ENCODE results near the gene RAP1GAP2.

DNA sequence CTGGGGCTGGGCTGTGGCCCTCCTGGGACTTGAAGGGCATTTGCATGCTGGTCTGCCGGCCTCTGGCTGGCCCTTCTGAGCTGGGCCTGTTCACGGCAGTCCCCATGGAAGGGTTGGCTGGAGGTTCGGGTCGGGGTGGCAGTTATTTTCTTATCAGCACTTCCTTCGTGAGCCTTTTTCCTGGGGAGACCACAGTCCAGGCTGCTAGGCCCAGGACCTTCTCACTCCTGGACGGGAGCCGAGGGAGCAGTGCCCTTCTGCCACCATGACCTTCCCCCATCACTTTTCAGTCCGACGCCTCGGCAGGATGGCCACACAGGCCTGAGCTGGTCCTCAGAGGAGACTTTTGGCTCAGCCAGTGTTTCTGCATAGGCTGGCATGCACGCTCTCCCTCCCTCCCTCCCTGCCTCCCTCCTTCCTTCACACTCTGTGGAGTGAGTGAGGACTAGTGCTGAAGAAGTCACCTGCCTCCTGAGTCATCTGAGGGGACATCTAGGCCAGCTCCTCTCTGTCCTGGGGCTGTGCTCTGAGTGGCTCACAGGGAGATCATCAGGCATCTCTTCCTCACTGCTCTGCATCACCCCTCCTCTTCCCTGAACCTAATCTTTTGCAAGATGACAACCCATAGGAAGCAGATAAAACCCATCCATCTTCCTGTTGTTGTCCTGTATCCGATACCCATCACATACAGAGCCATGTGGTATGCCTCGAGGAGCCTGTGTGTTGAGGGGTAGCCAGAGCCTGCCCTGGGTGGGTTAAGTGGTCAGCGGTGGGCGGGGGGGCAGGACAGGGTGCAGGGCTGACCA lies 109.7 kb downstream of the RAP1GAP2 start:
- TF ChIP-seq, protein P1, sequence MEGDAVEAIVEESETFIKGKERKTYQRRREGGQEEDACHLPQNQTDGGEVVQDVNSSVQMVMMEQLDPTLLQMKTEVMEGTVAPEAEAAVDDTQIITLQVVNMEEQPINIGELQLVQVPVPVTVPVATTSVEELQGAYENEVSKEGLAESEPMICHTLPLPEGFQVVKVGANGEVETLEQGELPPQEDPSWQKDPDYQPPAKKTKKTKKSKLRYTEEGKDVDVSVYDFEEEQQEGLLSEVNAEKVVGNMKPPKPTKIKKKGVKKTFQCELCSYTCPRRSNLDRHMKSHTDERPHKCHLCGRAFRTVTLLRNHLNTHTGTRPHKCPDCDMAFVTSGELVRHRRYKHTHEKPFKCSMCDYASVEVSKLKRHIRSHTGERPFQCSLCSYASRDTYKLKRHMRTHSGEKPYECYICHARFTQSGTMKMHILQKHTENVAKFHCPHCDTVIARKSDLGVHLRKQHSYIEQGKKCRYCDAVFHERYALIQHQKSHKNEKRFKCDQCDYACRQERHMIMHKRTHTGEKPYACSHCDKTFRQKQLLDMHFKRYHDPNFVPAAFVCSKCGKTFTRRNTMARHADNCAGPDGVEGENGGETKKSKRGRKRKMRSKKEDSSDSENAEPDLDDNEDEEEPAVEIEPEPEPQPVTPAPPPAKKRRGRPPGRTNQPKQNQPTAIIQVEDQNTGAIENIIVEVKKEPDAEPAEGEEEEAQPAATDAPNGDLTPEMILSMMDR (IDR thresholded peaks at IDR 0.05): no peak
- no peak for TF ChIP-seq POLR2AphosphoS5 (IDR thresholded peaks at IDR 0.05)
